H1 (cell line): ENCODE data around the gene STK40.

Experiments
- CHD2 ChIP-seq: IDR thresholded peaks from 2 replicates; pipeline ENCODE4 v1.6.1; 2012; ENCODE audit warnings: low read length, improper control_type of control experiment
- CTCF ChIP-seq, 3 experiments: IDR thresholded peaks; 1 replicate in 2 of 3; 2 replicates in 1 of 3; pipeline versions ENCODE4 v1.5.1 to v1.6.1; 2011; ENCODE audit warnings: low read length in 3 of 3, mild to moderate bottlenecking in 3 of 3, inconsistent platforms in 2 of 3, low read depth in 1 of 3, moderate library complexity in 1 of 3; ENCODE audit not compliant: insufficient read depth in 1 of 3; ENCODE audit errors: control extremely low read depth in 1 of 3
- EZH2 ChIP-seq: fragments of 200-600 bp; sonication (generic); IDR thresholded peaks from 2 replicates; pipeline ENCODE4 v1.7.1; 2012; ENCODE audit warnings: low read depth, mild to moderate bottlenecking, moderate library complexity, low read length, inconsistent platforms; ENCODE audit not compliant: severe bottlenecking
- FOSL1 ChIP-seq: IDR thresholded peaks from 2 replicates; pipeline ENCODE4 v1.6.1; 2011; ENCODE audit warnings: mild to moderate bottlenecking, low read depth, low read length, moderate library complexity; ENCODE audit not compliant: insufficient read depth
- MAFK ChIP-seq: IDR thresholded peaks from 2 replicates; pipeline ENCODE4 v1.6.1; 2012; ENCODE audit warnings: low read depth, mild to moderate bottlenecking, improper control_type of control experiment, low read length
- PHF8 ChIP-seq: fragments of 200-600 bp; sonication (generic); conservative IDR thresholded peaks from 2 replicates; pipeline ENCODE4 v1.7.1; 2012; ENCODE audit warnings: low read depth, mild to moderate bottlenecking, inconsistent platforms, low read length, moderate library complexity
- POLR2AphosphoS5 ChIP-seq: IDR thresholded peaks from 2 replicates; pipeline ENCODE4 v1.6.1; 2011; ENCODE audit warnings: low read depth, low read length
- POU5F1 ChIP-seq: IDR thresholded peaks from 2 replicates; pipeline ENCODE4 v1.6.1; 2011; ENCODE audit warnings: low read depth, mild to moderate bottlenecking, low read length, moderate library complexity
- TCF12 ChIP-seq: IDR thresholded peaks from 2 replicates; pipeline ENCODE4 v1.6.1; 2011; ENCODE audit warnings: low read depth, mild to moderate bottlenecking, low read length
- TF ChIP-seq, protein P1 (sequence below): IDR thresholded peaks from 2 replicates; pipeline ENCODE4 v1.6.1; 2011; ENCODE audit warnings: low read length, improper control_type of control experiment

DNA sequence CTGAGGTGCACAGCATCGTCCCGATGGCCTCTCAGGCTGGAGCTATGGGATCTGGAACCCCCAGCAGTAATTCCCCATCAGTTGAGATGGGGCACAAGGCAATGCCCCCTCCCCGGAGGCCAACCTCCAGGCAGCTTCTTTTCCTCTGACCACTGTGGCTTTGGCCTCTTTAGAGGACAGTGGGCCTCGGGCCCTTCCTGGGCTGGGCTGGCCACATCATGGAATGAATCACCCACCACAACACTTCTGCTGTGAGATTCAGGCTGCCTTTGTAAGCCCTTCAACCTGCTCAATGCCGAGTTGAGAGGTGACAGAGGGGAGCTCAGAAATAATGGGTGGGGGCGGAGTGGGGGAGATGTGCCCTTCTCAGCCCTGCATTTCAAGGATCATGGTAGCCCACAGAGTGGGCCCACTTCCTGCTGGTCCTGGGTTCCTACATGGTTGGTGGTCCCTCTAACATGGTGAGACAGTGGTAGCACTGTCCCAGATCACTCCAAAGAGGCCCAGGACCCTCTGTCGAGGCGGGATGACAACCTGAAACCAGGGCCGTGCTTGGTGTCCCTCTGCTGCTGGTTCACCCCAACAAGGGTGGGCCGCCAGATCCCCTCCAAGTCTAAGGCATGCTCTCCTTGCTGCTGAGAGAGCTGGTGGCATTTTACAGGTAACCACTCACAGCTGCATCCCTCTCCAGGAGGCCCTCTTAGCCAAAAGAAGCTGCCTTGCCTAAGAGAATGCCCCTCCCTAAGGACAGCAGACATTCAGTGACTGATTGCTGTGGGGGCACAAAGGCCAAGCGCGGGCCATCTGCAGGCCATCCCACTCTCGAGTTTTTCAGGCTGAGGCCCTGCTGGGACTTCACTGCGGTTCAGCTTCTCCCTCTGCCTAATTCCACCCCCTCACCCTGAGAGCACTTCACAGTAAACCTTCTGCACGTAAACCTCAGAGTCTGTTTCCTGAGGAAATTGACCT lies 32.5 kb downstream of the STK40 start:
- TF ChIP-seq PHF8 (no peak), POLR2AphosphoS5 (no peak), MAFK (no peak), FOSL1 (no peak), POU5F1 (no peak), CTCF (IDR thresholded peaks at IDR 0.05; ENCODE audit: control extremely low read depth in 1 of 3, insufficient read depth in 1 of 3, low read depth in 1 of 3, low read length in 3 of 3) (no peak), TCF12 (no peak), CHD2 (no peak), EZH2 (no peak)
- TF ChIP-seq, protein P1, sequence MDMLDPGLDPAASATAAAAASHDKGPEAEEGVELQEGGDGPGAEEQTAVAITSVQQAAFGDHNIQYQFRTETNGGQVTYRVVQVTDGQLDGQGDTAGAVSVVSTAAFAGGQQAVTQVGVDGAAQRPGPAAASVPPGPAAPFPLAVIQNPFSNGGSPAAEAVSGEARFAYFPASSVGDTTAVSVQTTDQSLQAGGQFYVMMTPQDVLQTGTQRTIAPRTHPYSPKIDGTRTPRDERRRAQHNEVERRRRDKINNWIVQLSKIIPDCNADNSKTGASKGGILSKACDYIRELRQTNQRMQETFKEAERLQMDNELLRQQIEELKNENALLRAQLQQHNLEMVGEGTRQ: no peak
